WTC11 (cell line): Measurements from ENCODE around the gene SMAD9. TPM values are rescaled to one million over a fixed set of nuclear protein-coding genes. Genes with fewer than 3 reads are reported as not detected.

Experiments
- ATAC-seq: fragments of 200-7000 bp; cut with Tn5 transposase; 2 replicates; pipeline ENCODE4 v1.10.0; 2021; ENCODE audit warnings: mild to moderate bottlenecking, moderate library complexity
- CTCF ChIA-PET: fragments of 300-600 bp; sonication (Branson Sonifier 250); formaldehyde crosslinking; loops from one replicate; lab custom pipeline; 2021; ENCODE audit warnings: antibody characterized with exemption; lab: Charles Lee
- POLR2A ChIA-PET: fragments of 350-600 bp; sonication (Branson Sonifier 250); formaldehyde crosslinking; loops from one replicate; lab custom pipeline; 2021; ENCODE audit warnings: antibody characterized with exemption; lab: Charles Lee
- DNase-seq: peaks from one replicate; pipeline ENCODE4 v3.0.0; 2021; ENCODE audit warnings: low spot score
- H3K27ac Mint-ChIP-seq: 2 replicates; pipeline ENCODE4 v1.8.0; 2021; ENCODE audit warnings: mixed read lengths
- H3K27me3 Mint-ChIP-seq: 2 replicates; pipeline ENCODE4 v1.8.0; 2021; ENCODE audit warnings: low read depth, mild to moderate bottlenecking, moderate library complexity, mixed read lengths
- H3K36me3 Mint-ChIP-seq: 2 replicates; pipeline ENCODE4 v1.8.0; 2021; ENCODE audit warnings: mixed read lengths
- H3K4me1 Mint-ChIP-seq: 2 replicates; pipeline ENCODE4 v1.8.0; 2022; ENCODE audit warnings: mixed read lengths
- H3K4me3 Mint-ChIP-seq: 2 replicates; pipeline ENCODE4 v1.8.0; 2021; ENCODE audit warnings: mild to moderate bottlenecking, moderate library complexity, mixed read lengths
- H3K9me3 Mint-ChIP-seq: 2 replicates; pipeline ENCODE4 v1.8.0; 2021; ENCODE audit warnings: mixed read lengths
- CREB1 ChIP-seq: sonication (generic); formaldehyde crosslinking; IDR thresholded peaks from 2 replicates; pipeline ENCODE4 v1.8.0; 2023; ENCODE audit warnings: mild to moderate bottlenecking, missing genetic modification reagents
- ETV6 ChIP-seq: sonication (generic); formaldehyde crosslinking; IDR thresholded peaks from 2 replicates; pipeline ENCODE4 v1.8.1; 2022; ENCODE audit warnings: mild to moderate bottlenecking, missing genetic modification reagents
- FOXK1 ChIP-seq: sonication (generic); formaldehyde crosslinking; IDR thresholded peaks from 2 replicates; pipeline ENCODE4 v1.8.0; 2022; ENCODE audit warnings: mild to moderate bottlenecking, moderate library complexity, missing genetic modification reagents
- SP1 ChIP-seq: sonication (generic); formaldehyde crosslinking; conservative IDR thresholded peaks from 2 replicates; pipeline ENCODE4 v1.8.1; 2022; ENCODE audit warnings: missing genetic modification reagents
- TEAD4 ChIP-seq: sonication (generic); formaldehyde crosslinking; IDR thresholded peaks from 2 replicates; pipeline ENCODE4 v1.8.0; 2022; ENCODE audit warnings: mild to moderate bottlenecking, missing genetic modification reagents
- ZNF219 ChIP-seq: sonication (generic); formaldehyde crosslinking; IDR thresholded peaks from 2 replicates; pipeline ENCODE4 v1.8.0; 2023; ENCODE audit warnings: missing genetic modification reagents, mild to moderate bottlenecking, borderline replicate concordance
- ZNF396 ChIP-seq: fragments of 250-450 bp; sonication (Bioruptor Pico); IDR thresholded peaks from 2 replicates; pipeline ENCODE4 v1.8.0; 2021; ENCODE audit warnings: mild to moderate bottlenecking, moderate library complexity, borderline replicate concordance
- total RNA-seq: library from RNA; stranded (reverse); gene quantifications from 3 replicates; pipeline ENCODE4 v1.2.3, GENCODE V29; 2021
- TF ChIP-seq, protein P1 (sequence below): sonication (generic); formaldehyde crosslinking; conservative IDR thresholded peaks from 2 replicates; pipeline ENCODE4 v1.8.1; 2022; ENCODE audit warnings: mild to moderate bottlenecking, missing genetic modification reagents
- TF ChIP-seq, protein P2 (sequence below): sonication (generic); formaldehyde crosslinking; IDR thresholded peaks from 2 replicates; pipeline ENCODE4 v1.8.1; 2022; ENCODE audit warnings: low read depth, missing genetic modification reagents, borderline replicate concordance
- TF ChIP-seq, protein P3 (sequence below): sonication (generic); formaldehyde crosslinking; conservative IDR thresholded peaks from 2 replicates; pipeline ENCODE4 v1.8.1; 2023; ENCODE audit warnings: mild to moderate bottlenecking, low read depth, missing genetic modification reagents, moderate library complexity
- TF ChIP-seq, protein P4 (sequence below): fragments of 250-450 bp; sonication (Bioruptor Pico); conservative IDR thresholded peaks from 2 replicates; pipeline ENCODE4 v1.9.0; 2021; ENCODE audit warnings: mild to moderate bottlenecking
- TF ChIP-seq, protein P5 (sequence below): sonication (generic); formaldehyde crosslinking; IDR thresholded peaks from 2 replicates; pipeline ENCODE4 v1.8.1; 2022; ENCODE audit warnings: missing genetic modification reagents, borderline replicate concordance
- TF ChIP-seq, protein P6 (sequence below): sonication (generic); formaldehyde crosslinking; IDR thresholded peaks from 2 replicates; pipeline ENCODE4 v1.8.1; 2023; ENCODE audit warnings: mild to moderate bottlenecking, moderate library complexity, missing genetic modification reagents
- TF ChIP-seq, protein P7 (sequence below): sonication (generic); formaldehyde crosslinking; IDR thresholded peaks from 2 replicates; pipeline ENCODE4 v1.8.1; 2023; ENCODE audit warnings: mild to moderate bottlenecking, missing genetic modification reagents, borderline replicate concordance
- TF ChIP-seq, protein P8 (sequence below): fragments of 250-450 bp; sonication (Bioruptor Pico); IDR thresholded peaks from 2 replicates; pipeline ENCODE4 v1.8.0; 2021; ENCODE audit warnings: mild to moderate bottlenecking
- TF ChIP-seq, protein P9 (sequence below): sonication (generic); formaldehyde crosslinking; IDR thresholded peaks from 2 replicates; pipeline ENCODE4 v1.8.0; 2023; ENCODE audit warnings: mild to moderate bottlenecking, missing genetic modification reagents
- TF ChIP-seq, protein P10 (sequence below): sonication (generic); formaldehyde crosslinking; IDR thresholded peaks from 2 replicates; pipeline ENCODE4 v1.8.1; 2022; ENCODE audit warnings: mild to moderate bottlenecking, moderate library complexity, missing genetic modification reagents

Gene SMAD9
- total RNA-seq, 1 experiment from 2014 or later = 1.2 TPM

DNA sequence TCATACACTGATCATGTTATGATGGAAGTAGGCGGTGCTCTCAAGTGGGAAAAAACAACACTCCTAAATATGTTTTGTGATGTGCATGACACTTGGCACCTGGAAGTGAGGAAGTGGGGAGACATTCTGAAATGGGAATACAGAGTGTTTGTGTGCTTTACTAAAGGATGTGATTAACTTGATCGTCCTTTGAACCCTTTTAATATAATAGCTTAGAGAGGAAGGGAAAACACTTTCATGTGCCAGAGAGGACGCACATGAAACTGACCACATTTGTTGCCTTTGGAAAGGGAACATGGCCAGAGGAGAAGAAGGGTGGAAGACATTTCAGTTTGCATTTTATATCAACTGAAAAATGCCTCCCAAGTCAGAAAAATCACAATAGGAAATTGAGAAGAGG is 31.4 kb downstream of the SMAD9 start:
- H3K27me3 Mint-ChIP-seq = no peaks in the 10 kb centered on the region
- H3K9me3 Mint-ChIP-seq = 0 out of 2 replicates have a peak, but pooled peaks cover 3% of the 10 kb centered on the region
- no peak overlapping the region for H3K27ac Mint-ChIP-seq
- ChIA-PET POLR2A (no interaction called here), CTCF (no interaction called here)
- ATAC-seq = no peak
- peaks cover 22% of the 10 kb centered on the region for H3K4me1 Mint-ChIP-seq
- no peak overlapping the region for H3K4me3 Mint-ChIP-seq
- H3K36me3 Mint-ChIP-seq = no peaks in the 10 kb centered on the region
- DNase-seq = no peak
- TF ChIP-seq, protein P1, sequence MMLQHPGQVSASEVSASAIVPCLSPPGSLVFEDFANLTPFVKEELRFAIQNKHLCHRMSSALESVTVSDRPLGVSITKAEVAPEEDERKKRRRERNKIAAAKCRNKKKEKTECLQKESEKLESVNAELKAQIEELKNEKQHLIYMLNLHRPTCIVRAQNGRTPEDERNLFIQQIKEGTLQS (CRISPR knock-in tag) = no peak
- TF ChIP-seq, protein P2, sequence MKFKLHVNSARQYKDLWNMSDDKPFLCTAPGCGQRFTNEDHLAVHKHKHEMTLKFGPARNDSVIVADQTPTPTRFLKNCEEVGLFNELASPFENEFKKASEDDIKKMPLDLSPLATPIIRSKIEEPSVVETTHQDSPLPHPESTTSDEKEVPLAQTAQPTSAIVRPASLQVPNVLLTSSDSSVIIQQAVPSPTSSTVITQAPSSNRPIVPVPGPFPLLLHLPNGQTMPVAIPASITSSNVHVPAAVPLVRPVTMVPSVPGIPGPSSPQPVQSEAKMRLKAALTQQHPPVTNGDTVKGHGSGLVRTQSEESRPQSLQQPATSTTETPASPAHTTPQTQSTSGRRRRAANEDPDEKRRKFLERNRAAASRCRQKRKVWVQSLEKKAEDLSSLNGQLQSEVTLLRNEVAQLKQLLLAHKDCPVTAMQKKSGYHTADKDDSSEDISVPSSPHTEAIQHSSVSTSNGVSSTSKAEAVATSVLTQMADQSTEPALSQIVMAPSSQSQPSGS (CRISPR knock-in tag) = no peak
- TF ChIP-seq, protein P3, sequence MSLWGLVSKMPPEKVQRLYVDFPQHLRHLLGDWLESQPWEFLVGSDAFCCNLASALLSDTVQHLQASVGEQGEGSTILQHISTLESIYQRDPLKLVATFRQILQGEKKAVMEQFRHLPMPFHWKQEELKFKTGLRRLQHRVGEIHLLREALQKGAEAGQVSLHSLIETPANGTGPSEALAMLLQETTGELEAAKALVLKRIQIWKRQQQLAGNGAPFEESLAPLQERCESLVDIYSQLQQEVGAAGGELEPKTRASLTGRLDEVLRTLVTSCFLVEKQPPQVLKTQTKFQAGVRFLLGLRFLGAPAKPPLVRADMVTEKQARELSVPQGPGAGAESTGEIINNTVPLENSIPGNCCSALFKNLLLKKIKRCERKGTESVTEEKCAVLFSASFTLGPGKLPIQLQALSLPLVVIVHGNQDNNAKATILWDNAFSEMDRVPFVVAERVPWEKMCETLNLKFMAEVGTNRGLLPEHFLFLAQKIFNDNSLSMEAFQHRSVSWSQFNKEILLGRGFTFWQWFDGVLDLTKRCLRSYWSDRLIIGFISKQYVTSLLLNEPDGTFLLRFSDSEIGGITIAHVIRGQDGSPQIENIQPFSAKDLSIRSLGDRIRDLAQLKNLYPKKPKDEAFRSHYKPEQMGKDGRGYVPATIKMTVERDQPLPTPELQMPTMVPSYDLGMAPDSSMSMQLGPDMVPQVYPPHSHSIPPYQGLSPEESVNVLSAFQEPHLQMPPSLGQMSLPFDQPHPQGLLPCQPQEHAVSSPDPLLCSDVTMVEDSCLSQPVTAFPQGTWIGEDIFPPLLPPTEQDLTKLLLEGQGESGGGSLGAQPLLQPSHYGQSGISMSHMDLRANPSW = no peak
- no peak for TF ChIP-seq SP1 (CRISPR knock-in tag)
- TF ChIP-seq, protein P4, sequence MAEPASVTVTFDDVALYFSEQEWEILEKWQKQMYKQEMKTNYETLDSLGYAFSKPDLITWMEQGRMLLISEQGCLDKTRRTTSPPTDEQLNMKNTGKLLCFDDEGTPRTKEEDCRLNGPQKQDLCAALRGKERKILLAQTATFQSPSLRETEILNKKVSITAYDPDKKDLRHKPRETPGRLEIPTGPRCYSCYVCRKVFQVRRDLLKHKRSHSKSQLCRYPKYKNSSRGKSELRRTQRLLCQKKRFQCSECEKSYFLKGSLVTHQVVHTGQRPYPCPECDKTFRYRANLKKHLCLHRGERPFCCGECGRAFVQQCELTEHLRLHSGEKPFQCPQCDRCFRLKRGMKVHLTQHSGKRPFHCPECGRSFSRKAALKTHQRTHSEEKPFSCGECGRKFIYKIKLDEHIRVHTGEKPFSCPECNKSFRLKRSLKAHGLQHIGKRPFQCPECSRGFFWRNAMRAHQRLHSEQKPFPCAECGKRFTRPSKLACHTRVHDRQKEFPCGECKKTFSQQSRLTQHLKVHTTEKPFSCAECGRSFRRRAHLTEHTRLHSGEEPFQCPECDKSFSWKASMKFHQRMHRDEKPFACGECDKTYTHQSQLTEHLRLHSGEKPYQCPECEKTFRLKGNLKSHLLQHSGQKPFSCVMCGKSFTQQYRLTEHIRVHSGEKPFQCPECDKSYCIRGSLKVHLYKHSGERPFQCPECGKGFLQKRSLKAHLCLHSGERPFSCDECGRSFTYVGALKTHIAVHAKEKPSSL (CRISPR knock-in tag) = no peak
- TF ChIP-seq, protein P5, sequence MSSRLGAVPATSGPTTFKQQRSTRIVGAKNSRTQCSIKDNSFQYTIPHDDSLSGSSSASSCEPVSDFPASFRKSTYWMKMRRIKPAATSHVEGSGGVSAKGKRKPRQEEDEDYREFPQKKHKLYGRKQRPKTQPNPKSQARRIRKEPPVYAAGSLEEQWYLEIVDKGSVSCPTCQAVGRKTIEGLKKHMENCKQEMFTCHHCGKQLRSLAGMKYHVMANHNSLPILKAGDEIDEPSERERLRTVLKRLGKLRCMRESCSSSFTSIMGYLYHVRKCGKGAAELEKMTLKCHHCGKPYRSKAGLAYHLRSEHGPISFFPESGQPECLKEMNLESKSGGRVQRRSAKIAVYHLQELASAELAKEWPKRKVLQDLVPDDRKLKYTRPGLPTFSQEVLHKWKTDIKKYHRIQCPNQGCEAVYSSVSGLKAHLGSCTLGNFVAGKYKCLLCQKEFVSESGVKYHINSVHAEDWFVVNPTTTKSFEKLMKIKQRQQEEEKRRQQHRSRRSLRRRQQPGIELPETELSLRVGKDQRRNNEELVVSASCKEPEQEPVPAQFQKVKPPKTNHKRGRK (CRISPR knock-in tag) = no peak
- TF ChIP-seq, protein P6, sequence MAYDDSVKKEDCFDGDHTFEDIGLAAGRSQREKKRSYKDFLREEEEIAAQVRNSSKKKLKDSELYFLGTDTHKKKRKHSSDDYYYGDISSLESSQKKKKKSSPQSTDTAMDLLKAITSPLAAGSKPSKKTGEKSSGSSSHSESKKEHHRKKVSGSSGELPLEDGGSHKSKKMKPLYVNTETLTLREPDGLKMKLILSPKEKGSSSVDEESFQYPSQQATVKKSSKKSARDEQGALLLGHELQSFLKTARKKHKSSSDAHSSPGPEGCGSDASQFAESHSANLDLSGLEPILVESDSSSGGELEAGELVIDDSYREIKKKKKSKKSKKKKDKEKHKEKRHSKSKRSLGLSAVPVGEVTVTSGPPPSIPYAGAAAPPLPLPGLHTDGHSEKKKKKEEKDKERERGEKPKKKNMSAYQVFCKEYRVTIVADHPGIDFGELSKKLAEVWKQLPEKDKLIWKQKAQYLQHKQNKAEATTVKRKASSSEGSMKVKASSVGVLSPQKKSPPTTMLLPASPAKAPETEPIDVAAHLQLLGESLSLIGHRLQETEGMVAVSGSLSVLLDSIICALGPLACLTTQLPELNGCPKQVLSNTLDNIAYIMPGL (CRISPR knock-in tag) = no peak
- TF ChIP-seq, protein P7, sequence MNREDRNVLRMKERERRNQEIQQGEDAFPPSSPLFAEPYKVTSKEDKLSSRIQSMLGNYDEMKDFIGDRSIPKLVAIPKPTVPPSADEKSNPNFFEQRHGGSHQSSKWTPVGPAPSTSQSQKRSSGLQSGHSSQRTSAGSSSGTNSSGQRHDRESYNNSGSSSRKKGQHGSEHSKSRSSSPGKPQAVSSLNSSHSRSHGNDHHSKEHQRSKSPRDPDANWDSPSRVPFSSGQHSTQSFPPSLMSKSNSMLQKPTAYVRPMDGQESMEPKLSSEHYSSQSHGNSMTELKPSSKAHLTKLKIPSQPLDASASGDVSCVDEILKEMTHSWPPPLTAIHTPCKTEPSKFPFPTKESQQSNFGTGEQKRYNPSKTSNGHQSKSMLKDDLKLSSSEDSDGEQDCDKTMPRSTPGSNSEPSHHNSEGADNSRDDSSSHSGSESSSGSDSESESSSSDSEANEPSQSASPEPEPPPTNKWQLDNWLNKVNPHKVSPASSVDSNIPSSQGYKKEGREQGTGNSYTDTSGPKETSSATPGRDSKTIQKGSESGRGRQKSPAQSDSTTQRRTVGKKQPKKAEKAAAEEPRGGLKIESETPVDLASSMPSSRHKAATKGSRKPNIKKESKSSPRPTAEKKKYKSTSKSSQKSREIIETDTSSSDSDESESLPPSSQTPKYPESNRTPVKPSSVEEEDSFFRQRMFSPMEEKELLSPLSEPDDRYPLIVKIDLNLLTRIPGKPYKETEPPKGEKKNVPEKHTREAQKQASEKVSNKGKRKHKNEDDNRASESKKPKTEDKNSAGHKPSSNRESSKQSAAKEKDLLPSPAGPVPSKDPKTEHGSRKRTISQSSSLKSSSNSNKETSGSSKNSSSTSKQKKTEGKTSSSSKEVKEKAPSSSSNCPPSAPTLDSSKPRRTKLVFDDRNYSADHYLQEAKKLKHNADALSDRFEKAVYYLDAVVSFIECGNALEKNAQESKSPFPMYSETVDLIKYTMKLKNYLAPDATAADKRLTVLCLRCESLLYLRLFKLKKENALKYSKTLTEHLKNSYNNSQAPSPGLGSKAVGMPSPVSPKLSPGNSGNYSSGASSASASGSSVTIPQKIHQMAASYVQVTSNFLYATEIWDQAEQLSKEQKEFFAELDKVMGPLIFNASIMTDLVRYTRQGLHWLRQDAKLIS = no peak
- TF ChIP-seq ETV6 (CRISPR knock-in tag) = no peak
- TF ChIP-seq TEAD4 = no peak
- TF ChIP-seq, protein P8, sequence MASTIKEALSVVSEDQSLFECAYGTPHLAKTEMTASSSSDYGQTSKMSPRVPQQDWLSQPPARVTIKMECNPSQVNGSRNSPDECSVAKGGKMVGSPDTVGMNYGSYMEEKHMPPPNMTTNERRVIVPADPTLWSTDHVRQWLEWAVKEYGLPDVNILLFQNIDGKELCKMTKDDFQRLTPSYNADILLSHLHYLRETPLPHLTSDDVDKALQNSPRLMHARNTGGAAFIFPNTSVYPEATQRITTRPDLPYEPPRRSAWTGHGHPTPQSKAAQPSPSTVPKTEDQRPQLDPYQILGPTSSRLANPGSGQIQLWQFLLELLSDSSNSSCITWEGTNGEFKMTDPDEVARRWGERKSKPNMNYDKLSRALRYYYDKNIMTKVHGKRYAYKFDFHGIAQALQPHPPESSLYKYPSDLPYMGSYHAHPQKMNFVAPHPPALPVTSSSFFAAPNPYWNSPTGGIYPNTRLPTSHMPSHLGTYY (CRISPR knock-in tag) = no peak
- no peak for TF ChIP-seq CREB1 (CRISPR knock-in tag)
- no peak for TF ChIP-seq ZNF219 (CRISPR knock-in tag)
- TF ChIP-seq, protein P9, sequence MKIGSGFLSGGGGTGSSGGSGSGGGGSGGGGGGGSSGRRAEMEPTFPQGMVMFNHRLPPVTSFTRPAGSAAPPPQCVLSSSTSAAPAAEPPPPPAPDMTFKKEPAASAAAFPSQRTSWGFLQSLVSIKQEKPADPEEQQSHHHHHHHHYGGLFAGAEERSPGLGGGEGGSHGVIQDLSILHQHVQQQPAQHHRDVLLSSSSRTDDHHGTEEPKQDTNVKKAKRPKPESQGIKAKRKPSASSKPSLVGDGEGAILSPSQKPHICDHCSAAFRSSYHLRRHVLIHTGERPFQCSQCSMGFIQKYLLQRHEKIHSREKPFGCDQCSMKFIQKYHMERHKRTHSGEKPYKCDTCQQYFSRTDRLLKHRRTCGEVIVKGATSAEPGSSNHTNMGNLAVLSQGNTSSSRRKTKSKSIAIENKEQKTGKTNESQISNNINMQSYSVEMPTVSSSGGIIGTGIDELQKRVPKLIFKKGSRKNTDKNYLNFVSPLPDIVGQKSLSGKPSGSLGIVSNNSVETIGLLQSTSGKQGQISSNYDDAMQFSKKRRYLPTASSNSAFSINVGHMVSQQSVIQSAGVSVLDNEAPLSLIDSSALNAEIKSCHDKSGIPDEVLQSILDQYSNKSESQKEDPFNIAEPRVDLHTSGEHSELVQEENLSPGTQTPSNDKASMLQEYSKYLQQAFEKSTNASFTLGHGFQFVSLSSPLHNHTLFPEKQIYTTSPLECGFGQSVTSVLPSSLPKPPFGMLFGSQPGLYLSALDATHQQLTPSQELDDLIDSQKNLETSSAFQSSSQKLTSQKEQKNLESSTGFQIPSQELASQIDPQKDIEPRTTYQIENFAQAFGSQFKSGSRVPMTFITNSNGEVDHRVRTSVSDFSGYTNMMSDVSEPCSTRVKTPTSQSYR (CRISPR knock-in tag) = no peak
- TF ChIP-seq, protein P10, sequence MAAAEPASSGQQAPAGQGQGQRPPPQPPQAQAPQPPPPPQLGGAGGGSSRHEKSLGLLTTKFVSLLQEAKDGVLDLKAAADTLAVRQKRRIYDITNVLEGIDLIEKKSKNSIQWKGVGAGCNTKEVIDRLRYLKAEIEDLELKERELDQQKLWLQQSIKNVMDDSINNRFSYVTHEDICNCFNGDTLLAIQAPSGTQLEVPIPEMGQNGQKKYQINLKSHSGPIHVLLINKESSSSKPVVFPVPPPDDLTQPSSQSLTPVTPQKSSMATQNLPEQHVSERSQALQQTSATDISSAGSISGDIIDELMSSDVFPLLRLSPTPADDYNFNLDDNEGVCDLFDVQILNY (CRISPR knock-in tag) = no peak
- no peak for TF ChIP-seq ZNF396 (CRISPR knock-in tag)
- TF ChIP-seq FOXK1 (CRISPR knock-in tag) = no peak
